Natural killer cell (primary cell): ENCODE measurements around the gene ASTN2. TPM values are rescaled to one million over a fixed set of nuclear protein-coding genes. Genes with fewer than 3 reads are reported as not detected.

Experiments
- ATAC-seq, 3 donors: fragments of 150-1000 bp in 2 of 3; fragments of 200-7000 bp in 1 of 3; cut with Tn5 transposase; 1 replicate in 1 of 3; 2 replicates in 2 of 3; pipeline ENCODE4 v1.10.0; 2021; ENCODE audit warnings: mild to moderate bottlenecking in 2 of 3, moderate library complexity in 2 of 3
- DNase-seq, 2 donors: peaks; one replicate each; pipeline versions ENCODE4 v3.0.0 to v3.0.0-alpha.2; 2013 to 2021; ENCODE audit warnings: mixed read lengths in 1 of 2
- H3K27ac ChIP-seq: one replicate; pipeline ENCODE4 v1.5.1; 2013; ENCODE audit warnings: mild to moderate bottlenecking, low read length
- H3K27me3 ChIP-seq: one replicate; pipeline ENCODE4 v1.6.1; 2013; ENCODE audit warnings: low read length; ENCODE audit not compliant: control insufficient read depth, insufficient read depth
- H3K36me3 ChIP-seq: one replicate; pipeline ENCODE4 v1.6.1; 2013; ENCODE audit warnings: low read length; ENCODE audit not compliant: control insufficient read depth, insufficient read depth
- H3K4me1 ChIP-seq: one replicate; pipeline ENCODE4 v1.6.1; 2013; ENCODE audit warnings: low read length; ENCODE audit not compliant: control insufficient read depth, insufficient read depth
- H3K4me3 ChIP-seq: one replicate; pipeline ENCODE4 v1.5.1; 2013; ENCODE audit warnings: low read length
- H3K9me3 ChIP-seq: one replicate; pipeline ENCODE4 v1.6.1; 2013; ENCODE audit warnings: low read length; ENCODE audit not compliant: control insufficient read depth, insufficient read depth
- H3K27ac Mint-ChIP-seq, 2 donors: one replicate each; pipeline ENCODE4 v1.8.0; 2022; ENCODE audit warnings: mild to moderate bottlenecking in 2 of 2, mixed read lengths in 2 of 2, moderate library complexity in 1 of 2
- H3K27me3 Mint-ChIP-seq, 2 donors: one replicate each; pipeline ENCODE4 v1.8.0; 2022; ENCODE audit warnings: low read depth in 2 of 2, mixed read lengths in 2 of 2
- H3K36me3 Mint-ChIP-seq: one replicate; pipeline ENCODE4 v1.8.0; 2022; ENCODE audit warnings: mixed read lengths
- H3K4me1 Mint-ChIP-seq, 2 donors: one replicate each; pipeline ENCODE4 v1.8.0; 2022; ENCODE audit warnings: mixed read lengths in 2 of 2
- H3K4me3 Mint-ChIP-seq: one replicate; pipeline ENCODE4 v1.8.0; 2022; ENCODE audit warnings: mild to moderate bottlenecking, moderate library complexity, mixed read lengths
- H3K9me3 Mint-ChIP-seq, 2 donors: one replicate each; pipeline ENCODE4 v1.8.0; 2022; ENCODE audit warnings: mixed read lengths in 2 of 2
- CTCF ChIP-seq: fragments of 200-600 bp; IDR thresholded peaks from one replicate; pipeline ENCODE4 v1.8.0; 2022; ENCODE audit warnings: antibody characterized with exemption
- WGBS: methylation state at CpG from one replicate; pipeline ENCODE4 v1.1.7; 2013; ENCODE audit warnings: missing lambda C conversion rate; ENCODE audit not compliant: insufficient coverage; 5-methylcytosine and 5-hydroxymethylcytosine counted together
- intact Hi-C: fragments of 100-400 bp; cut with micrococcal nuclease; formaldehyde crosslinking; loops from one replicate; pipeline ENCODE4 v1.14.2; 2022
- total RNA-seq, 4 donors: library from RNA; stranded (reverse); fragments of 120-200 nt in 1 of 4; gene quantifications; one replicate each; pipeline versions ENCODE4 v1.2.3 to v1.2.4, GENCODE V29; 2013 to 2022

The ASTN2 gene
- total RNA-seq, 3 donors from 2014 or later (not counting 1 experiment from before 2014, with no cell fraction given): 3.0 to 3.5 (median 3.2) TPM

DNA sequence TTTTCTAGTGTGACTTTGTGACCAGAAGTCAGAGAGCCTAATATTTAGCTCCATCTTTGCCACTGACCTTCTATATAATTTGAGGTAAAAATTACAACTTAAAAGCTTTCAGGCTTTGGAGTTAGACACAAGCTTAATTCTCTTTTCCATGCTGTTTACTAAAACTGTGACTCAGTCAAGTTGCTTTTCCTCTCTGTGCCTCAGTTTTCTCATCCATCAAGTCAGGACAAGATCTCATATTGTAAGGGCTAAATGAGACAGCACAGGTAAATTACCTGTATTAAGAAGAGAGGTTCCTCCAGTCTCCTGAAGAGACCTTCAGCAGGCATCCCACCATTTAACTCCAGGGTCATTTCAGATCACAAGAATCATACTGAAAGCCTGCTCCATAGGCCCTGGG lies 339.2 kb downstream of the ASTN2 start:
- H3K9me3 Mint-ChIP-seq: peaks cover 0 to 8% of the 10 kb centered on the region in 2 donors
- no peaks in the 10 kb centered on the region for H3K36me3 Mint-ChIP-seq
- Histone ChIP-seq H3K4me3 (no peak overlapping the region), H3K9me3 (no peaks in the 10 kb centered on the region), H3K36me3 (no peaks in the 10 kb centered on the region), H3K27ac (no peak overlapping the region), H3K27me3 (no peaks in the 10 kb centered on the region), H3K4me1 (no peaks in the 10 kb centered on the region)
- H3K27me3 Mint-ChIP-seq: no peaks in the 10 kb centered on the region
- intact Hi-C loops: no loop called here
- no peak for ATAC-seq
- TF ChIP-seq CTCF: no peak
- DNase-seq: no peak
- H3K4me1 Mint-ChIP-seq: no peaks in the 10 kb centered on the region
- no peak overlapping the region for H3K27ac Mint-ChIP-seq
- no peak overlapping the region for H3K4me3 Mint-ChIP-seq

GRCh38 chr9:117074784-117075520 lies 339.9 kb downstream of the ASTN2 start:
- Mint-ChIP-seq H3K27me3 (no peaks in the 10 kb centered on the region), H3K27ac (no peak overlapping the region), H3K4me3 (no peak overlapping the region), H3K9me3 (peaks cover 0 to 8% of the 10 kb centered on the region in 2 donors), H3K4me1 (no peaks in the 10 kb centered on the region), H3K36me3 (no peaks in the 10 kb centered on the region)
- no peaks in the 10 kb centered on the region for H3K9me3 ChIP-seq
- H3K36me3 ChIP-seq: no peaks in the 10 kb centered on the region
- TF ChIP-seq CTCF: no peak
- no peaks in the 10 kb centered on the region for H3K27me3 ChIP-seq
- H3K4me1 ChIP-seq: no peaks in the 10 kb centered on the region
- DNase-seq: no peak
- intact Hi-C loops: no loop called here
- ATAC-seq: no peak
- H3K4me3 ChIP-seq: no peak overlapping the region
- H3K27ac ChIP-seq: no peak overlapping the region
- 82% methylated on average over 7 of the region's 7 CpGs for WGBS

DNA sequence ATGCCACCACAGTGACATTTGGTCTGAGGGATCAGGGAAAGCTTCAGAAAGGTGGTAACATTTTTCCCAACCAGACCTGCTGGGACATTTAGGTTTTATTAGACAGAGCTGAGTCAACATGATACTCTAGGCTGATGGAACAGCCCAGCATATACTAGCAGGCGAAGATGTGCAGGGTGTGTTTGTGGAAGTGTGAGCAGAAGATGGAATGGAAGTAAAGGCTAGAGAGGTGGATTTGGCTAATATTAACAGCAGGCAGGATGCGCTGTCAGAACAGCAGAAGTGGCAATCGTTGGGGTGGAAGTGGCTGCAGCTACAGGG lies 340.6 kb downstream of the ASTN2 start:
- H3K27me3 ChIP-seq: no peaks in the 10 kb centered on the region
- Mint-ChIP-seq H3K4me1 (no peaks in the 10 kb centered on the region), H3K27ac (no peak overlapping the region), H3K9me3 (peaks cover 0 to 8% of the 10 kb centered on the region in 2 donors), H3K36me3 (no peaks in the 10 kb centered on the region), H3K4me3 (no peak overlapping the region), H3K27me3 (no peaks in the 10 kb centered on the region)
- no peak for TF ChIP-seq CTCF
- no peaks in the 10 kb centered on the region for H3K9me3 ChIP-seq
- no peaks in the 10 kb centered on the region for H3K4me1 ChIP-seq
- intact Hi-C loops: no loop called here
- no peaks in the 10 kb centered on the region for H3K36me3 ChIP-seq
- ATAC-seq (no peak), DNase-seq (no peak)
- no peak overlapping the region for H3K4me3 ChIP-seq
- 63% methylated on average over 3 of the region's 3 CpGs for WGBS
- no peak overlapping the region for H3K27ac ChIP-seq
